IPS-20b (cell line): ENCODE measurements around the gene FOXN4.
"Not testable (repeated sequence)": the region's sequence is repeated elsewhere in the genome, so short reads cannot be mapped to it uniquely, and the experiment has no call there.

Experiments
- H3K27ac ChIP-seq: one replicate; pipeline ENCODE4 v1.5.1; 2013; ENCODE audit warnings: low read length
- H3K27me3 ChIP-seq: 2 replicates; pipeline ENCODE4 v1.6.1; 2013; ENCODE audit warnings: mild to moderate bottlenecking, low read length, inconsistent platforms; ENCODE audit not compliant: insufficient read depth
- H3K36me3 ChIP-seq: 2 replicates; pipeline ENCODE4 v1.6.1; 2013; ENCODE audit warnings: low read depth, mild to moderate bottlenecking, inconsistent platforms, low read length, moderate library complexity; ENCODE audit not compliant: insufficient read depth
- H3K4me1 ChIP-seq: 2 replicates; pipeline ENCODE4 v1.6.1; 2013; ENCODE audit warnings: mild to moderate bottlenecking, control low read depth, inconsistent platforms, low read length, moderate library complexity; ENCODE audit not compliant: insufficient read depth
- H3K4me3 ChIP-seq: 2 replicates; pipeline ENCODE4 v1.5.1; 2013; ENCODE audit warnings: mild to moderate bottlenecking, low read length, inconsistent platforms
- H3K9ac ChIP-seq: 2 replicates; pipeline ENCODE4 v1.6.1; 2013; ENCODE audit warnings: low read depth, mild to moderate bottlenecking, inconsistent platforms, low read length, moderate library complexity
- H3K9me3 ChIP-seq: 2 replicates; pipeline ENCODE4 v1.6.1; 2013; ENCODE audit warnings: mild to moderate bottlenecking, low read depth, low read length, inconsistent platforms; ENCODE audit not compliant: insufficient read depth

Gene FOXN4

DNA sequence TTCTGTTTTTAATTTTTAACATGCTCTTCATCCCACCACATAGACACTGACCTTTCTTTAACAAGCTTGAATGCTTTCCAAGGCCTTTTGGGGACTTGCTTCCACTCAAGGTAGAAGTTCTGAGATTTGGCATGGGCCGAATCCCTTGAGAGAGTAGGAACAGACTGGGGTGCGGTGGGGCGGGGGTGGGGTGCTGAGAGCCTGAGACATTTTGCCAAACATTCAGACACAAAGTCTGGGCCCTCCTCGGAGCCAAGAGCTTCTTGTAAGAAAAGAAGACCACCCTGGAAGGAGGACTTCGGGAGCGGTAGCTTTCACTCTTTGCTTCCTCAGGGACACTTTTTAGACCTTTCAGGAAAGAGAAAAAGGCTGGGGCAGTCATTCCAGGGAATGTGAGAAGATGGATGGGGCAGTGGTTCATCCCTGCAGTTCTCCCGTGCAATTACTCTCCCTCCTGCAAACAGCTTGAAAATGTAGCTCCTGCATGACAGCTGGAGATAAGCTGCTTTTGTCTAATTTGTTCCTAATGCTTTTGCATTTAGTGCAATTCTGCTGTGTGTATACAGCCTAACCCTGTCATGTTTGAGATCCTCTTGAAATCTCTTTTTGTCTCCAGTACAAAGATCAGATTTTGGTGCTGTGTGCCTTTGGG, 22.3 kb upstream of the FOXN4 start:
- Histone ChIP-seq H3K9ac (no peak overlapping the region), H3K4me1 (no peaks in the 10 kb centered on the region), H3K27ac (no peak overlapping the region), H3K4me3 (no peak overlapping the region), H3K9me3 (no peaks in the 10 kb centered on the region), H3K36me3 (no peaks in the 10 kb centered on the region), H3K27me3 (no peaks in the 10 kb centered on the region)

DNA sequence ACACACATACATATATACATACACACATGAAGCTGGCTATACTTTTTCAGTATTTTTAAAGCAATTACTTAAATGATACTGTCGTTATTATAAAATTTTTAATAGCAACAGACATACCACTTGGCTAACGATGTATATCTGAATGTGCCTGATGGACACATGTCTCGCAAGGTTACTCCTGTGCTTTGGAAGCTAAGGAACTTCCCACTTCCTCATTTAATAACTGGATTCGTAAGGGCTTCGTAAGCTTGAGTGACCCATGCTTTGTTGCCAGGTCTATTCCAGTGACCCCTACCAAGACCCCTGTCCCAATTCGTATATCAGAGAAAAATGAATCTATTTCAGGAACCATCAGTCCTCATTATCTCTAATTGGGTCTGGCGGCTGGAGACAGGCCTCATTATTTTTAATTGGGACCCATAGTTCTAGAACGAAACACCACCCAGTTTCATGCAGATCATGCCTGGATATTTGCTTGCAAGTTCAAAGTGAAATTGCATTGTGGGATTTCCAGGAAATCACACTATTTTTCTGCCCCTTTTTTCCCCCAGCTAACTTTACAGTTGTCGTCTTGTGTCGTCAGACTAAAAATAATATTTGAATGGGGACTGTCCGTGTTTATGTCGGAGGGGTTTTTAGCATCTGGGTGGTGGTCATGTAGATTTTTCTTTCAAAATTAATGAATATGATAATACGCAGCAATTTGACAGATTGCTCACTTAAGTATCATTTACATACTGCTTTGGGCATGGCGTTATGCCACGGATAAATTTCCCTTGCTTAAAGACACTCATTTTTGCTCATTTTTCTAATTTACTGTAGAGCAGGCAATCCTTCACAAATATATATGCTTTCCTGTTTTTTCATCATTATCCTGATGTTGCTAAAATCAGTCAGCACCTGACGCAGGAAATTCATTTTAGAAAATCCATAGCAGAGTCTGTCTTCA, 21.5 kb upstream of the FOXN4 start:
- no peaks in the 10 kb centered on the region for H3K9me3 ChIP-seq
- no peaks in the 10 kb centered on the region for H3K4me1 ChIP-seq
- no peak overlapping the region for H3K27ac ChIP-seq
- H3K9ac ChIP-seq = no peak overlapping the region
- H3K4me3 ChIP-seq = no peak overlapping the region
- H3K27me3 ChIP-seq = no peaks in the 10 kb centered on the region
- H3K36me3 ChIP-seq = no peaks in the 10 kb centered on the region

DNA sequence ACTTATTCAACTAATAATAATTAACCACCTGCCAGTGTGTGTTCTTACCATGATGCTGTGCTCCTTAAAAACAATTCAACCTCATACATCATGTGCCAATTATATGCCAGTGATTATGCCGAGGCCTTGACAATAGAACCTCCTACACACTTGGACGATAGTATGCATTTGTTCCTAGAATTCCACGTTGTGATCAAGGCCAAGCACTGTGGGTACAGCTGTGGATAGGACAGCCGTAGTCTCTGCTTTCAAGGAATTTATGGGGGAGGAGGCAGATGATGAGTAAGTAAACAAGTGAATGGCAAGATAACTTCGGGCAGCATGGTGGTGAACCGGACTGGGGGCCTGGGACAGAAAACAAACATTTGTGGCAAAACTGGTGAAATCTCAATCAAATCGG, 20.6 kb upstream of the FOXN4 start:
- Histone ChIP-seq H3K27me3 (no peaks in the 10 kb centered on the region), H3K9me3 (no peaks in the 10 kb centered on the region), H3K9ac (no peak overlapping the region), H3K4me3 (no peak overlapping the region), H3K36me3 (no peaks in the 10 kb centered on the region), H3K4me1 (no peaks in the 10 kb centered on the region), H3K27ac (no peak overlapping the region)

DNA sequence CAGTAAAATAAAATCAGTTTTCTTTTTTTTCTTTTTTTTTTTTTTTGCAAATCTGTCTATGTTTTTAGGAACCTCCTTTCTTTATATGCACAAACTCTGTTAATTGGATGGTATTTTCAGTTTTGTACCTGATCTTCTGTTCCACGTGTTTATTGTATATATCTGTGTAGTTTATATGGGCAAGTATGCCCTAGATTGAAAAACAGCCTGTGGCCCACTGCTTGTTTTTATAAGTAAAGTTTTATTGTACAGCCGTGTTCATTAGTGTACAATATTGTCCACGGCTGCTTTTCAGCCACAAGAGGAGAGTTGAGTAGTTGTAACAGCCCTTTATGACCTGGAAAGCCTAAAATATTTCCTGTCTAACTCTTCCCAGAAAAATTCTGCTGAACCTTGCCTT, 19.9 kb upstream of the FOXN4 start:
- no peaks in the 10 kb centered on the region for H3K9me3 ChIP-seq
- H3K4me3 ChIP-seq = no peak overlapping the region
- H3K27ac ChIP-seq = no peak overlapping the region
- H3K9ac ChIP-seq = no peak overlapping the region
- no peaks in the 10 kb centered on the region for H3K4me1 ChIP-seq
- no peaks in the 10 kb centered on the region for H3K36me3 ChIP-seq
- no peaks in the 10 kb centered on the region for H3K27me3 ChIP-seq

DNA sequence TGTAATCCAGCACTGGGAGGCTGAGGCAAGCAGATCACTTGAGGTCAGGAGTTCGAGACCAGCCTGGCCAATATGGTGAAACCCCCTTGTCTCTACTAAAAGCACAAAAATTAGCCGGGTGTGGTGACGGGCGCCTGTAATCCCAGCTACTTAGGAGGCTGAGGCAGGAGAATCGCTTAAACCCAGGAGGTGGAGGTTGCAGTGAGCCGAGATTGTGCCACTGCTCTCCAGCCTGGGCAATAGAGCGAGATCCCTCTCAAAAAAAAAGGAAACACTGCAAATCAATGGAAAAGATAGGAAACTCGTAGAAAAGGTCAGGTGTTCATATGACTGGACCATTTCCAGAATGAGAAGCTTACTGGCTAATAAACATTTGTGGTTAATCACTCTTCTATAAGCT, 12.2 kb upstream of the FOXN4 start:
- H3K9me3 ChIP-seq, H3K36me3 ChIP-seq, H3K9ac ChIP-seq, H3K4me3 ChIP-seq, H3K27ac ChIP-seq, H3K4me1 ChIP-seq, H3K27me3 ChIP-seq: not testable (repeated sequence)

DNA sequence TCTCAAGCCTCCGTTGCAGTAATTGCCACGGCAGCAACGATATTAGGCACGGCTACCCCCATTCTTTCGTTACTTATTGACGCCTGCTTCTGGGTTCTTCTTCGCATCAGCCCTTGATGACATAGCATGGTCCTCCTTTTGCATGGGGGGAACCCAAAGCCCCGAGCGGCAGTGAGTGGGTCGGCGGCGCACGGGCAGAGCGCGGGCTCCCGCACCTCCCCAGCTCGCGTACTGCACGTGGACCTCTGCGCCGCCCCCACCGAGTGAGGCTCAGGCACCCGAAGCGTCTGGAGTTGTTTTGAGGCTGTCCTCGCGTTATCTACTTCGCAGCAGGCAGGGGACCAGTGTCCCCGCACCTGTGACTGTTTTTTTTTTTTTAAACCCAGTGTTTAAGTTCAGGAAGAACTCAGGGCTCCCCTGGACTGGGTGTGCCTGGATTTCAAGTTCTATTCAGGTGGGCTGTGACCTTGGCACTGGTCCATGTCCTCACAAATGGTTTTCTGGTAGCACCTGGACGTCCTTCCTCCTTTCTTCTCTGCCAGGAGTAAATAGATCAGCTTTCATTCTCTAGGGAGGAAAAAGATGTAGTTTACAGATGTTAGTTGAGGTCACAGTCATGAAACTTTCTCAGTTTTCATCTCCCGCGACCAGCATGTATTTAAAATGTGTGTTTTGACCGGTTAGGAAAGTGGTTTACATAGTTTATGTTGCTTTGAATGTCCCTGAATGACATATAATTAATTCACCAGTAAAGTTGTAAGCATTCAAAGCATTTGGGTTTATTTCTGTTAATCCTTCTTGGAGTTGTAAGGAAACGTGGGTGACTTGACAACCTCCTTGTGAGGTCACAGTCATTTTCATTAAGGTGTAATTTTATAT, 1.4 kb upstream of the FOXN4 start:
- Histone ChIP-seq H3K27ac (no peak overlapping the region), H3K36me3 (no peaks in the 10 kb centered on the region), H3K9me3 (no peaks in the 10 kb centered on the region), H3K4me3 (peak overlapping the region; percentile 69), H3K27me3 (peaks cover 77% of the 10 kb centered on the region), H3K9ac (no peak overlapping the region), H3K4me1 (no peaks in the 10 kb centered on the region)

DNA sequence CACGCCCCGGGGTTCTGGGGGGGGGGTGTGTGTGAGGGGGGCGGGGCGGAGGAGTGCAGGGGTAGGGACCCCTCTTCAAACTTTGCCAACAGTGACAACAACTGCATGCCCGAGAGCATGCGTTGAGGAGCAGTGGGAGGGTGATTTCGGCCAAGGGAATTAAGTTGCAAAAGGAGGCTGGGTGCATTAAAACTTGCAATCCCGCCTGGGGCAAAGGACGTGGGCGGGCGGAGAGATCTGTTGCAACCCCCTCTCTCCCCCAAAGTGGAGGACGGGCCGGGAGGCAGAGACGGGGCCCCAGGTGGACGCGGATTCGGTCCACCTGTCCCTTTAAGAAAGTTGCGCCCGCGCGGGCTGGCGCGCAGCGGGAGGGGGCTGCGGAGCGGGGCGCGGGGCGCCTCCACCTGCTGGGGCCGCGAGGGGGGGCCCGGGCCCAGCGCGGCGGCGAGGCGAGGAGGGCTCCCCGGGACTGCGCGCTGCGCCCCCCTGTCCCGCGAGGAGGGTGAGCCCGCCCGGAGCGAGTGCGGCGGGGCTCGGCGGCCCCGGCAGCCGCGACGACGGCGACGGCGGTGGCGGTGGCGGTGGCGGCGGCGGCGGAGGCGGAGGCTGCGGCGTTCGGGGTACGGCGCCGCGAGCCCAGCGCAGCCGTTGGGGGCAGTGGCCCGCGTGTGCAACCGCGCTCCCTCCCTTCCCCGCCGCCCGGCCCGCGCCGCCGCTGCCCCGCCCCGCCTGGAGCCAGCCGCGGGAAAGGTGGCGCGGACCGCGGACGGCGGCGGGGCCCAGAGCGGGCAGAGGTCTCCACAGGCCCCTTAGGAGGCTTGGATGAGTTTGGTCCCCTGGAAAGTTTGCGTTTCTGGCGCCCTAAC, 530 bp upstream of the FOXN4 start:
- H3K27ac ChIP-seq = no peak overlapping the region
- H3K4me3 ChIP-seq = peak overlapping the region; percentile 69
- no peaks in the 10 kb centered on the region for H3K9me3 ChIP-seq
- H3K27me3 ChIP-seq = peaks cover 84% of the 10 kb centered on the region
- H3K9ac ChIP-seq = no peak overlapping the region
- H3K4me1 ChIP-seq = no peaks in the 10 kb centered on the region
- H3K36me3 ChIP-seq = no peaks in the 10 kb centered on the region

DNA sequence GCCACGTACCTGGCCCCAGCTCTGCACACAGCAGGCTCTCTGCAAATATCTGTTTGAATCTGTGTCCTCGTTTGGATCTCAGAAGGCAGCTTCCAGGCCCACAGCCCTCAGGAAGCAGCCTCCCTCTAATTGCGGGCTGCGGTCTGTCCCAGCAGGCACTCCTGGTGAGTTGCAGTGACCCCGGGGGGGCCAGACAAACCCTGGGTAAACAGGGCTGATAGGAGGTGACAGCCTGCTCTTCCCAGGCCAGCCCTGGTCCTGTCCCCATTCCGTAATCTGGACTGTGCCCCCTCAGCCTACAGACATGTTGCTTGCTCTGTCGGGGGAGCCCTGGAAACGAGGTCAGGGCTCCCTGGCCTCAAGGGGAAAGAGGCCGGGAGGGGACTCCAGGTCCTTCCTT, 2.0 kb downstream of the FOXN4 start:
- no peaks in the 10 kb centered on the region for H3K36me3 ChIP-seq
- no peak overlapping the region for H3K9ac ChIP-seq
- H3K27ac ChIP-seq = no peak overlapping the region
- no peak overlapping the region for H3K4me3 ChIP-seq
- peaks cover 69% of the 10 kb centered on the region for H3K27me3 ChIP-seq
- H3K9me3 ChIP-seq = no peaks in the 10 kb centered on the region
- no peaks in the 10 kb centered on the region; the same call in 1 of the 2 replicates for H3K4me1 ChIP-seq

DNA sequence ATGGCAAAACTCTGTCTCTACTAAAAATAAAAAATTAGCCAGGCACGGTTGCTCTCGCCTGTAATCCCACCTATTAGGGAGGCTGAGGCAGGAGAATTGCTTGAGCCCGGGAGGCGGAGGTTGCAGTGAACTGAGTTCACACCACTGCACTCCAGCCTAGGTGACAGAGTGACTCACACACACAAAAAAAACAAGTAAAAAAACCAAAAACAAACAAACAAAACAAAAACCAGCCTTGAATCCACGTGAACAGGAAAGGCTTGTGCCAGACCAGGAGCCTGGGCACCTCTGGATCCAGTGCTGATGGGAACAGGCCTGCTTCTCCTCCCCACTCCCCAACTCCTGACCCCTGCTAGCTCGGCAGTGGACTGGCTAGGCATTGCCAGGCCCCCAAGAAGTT, 3.5 kb downstream of the FOXN4 start:
- Histone ChIP-seq H3K27me3 (peaks cover 54% of the 10 kb centered on the region), H3K9me3 (no peaks in the 10 kb centered on the region), H3K4me3 (no peak overlapping the region), H3K4me1 (no peaks in the 10 kb centered on the region; the same call in 1 of the 2 replicates), H3K9ac (no peak overlapping the region), H3K36me3 (no peaks in the 10 kb centered on the region), H3K27ac (no peak overlapping the region)

DNA sequence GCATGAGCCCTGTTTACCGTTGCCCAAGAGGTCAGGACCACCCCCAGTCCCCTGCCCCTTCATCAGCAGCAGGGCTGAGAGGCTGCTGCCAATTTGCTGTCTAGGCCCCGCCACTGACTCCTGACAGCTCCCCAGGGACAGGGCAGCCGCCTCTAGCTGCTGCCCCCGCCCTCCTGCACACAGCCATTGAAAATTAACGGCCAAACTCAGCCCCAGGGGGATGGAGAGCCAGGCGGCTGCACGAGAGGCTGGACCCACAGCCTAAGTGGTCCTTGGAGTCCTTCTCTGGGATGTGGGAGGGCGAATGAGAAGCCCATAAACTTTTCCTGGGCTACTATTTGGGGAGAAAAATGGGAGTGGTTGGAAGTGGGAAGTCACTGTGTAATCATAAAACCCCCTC, 4.6 kb downstream of the FOXN4 start:
- Histone ChIP-seq H3K9ac (no peak overlapping the region), H3K36me3 (no peaks in the 10 kb centered on the region), H3K4me3 (no peak overlapping the region), H3K9me3 (no peaks in the 10 kb centered on the region), H3K4me1 (no peaks in the 10 kb centered on the region; the same call in 1 of the 2 replicates), H3K27ac (no peak overlapping the region), H3K27me3 (peaks cover 46% of the 10 kb centered on the region)

DNA sequence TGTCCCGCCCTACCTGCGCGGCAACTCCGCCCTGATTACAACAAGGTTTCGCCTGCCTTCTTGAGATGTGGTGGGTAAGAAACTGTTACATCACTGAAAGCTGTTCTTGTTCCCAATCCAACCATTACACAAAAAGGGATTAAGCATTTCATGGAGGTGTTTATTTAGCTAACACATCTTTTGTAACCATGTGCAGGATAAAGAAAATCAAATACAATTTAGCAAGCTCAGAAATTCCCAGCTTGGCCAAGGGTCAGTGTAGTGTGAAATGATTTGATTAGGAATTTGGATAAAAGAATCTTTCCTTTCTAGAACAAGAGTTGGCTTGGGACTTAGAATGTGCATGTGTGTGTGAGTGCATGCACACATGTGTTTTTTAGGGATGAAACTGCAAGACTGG, 6.3 kb downstream of the FOXN4 start:
- H3K9ac ChIP-seq = no peak overlapping the region
- H3K9me3 ChIP-seq = no peaks in the 10 kb centered on the region
- no peak overlapping the region for H3K4me3 ChIP-seq
- H3K4me1 ChIP-seq = no peaks in the 10 kb centered on the region; the same call in 1 of the 2 replicates
- no peaks in the 10 kb centered on the region for H3K36me3 ChIP-seq
- peaks cover 33% of the 10 kb centered on the region for H3K27me3 ChIP-seq
- no peak overlapping the region for H3K27ac ChIP-seq
